ENCODE measurements around the gene CKMT2. TPM values are rescaled to one million over a fixed set of nuclear protein-coding genes. Genes with fewer than 3 reads are reported as not detected.

The CKMT2 gene
- total and polyA plus RNA-seq, 2 donors from 2014 or later = 3.7 to 55.8 TPM

DNA sequence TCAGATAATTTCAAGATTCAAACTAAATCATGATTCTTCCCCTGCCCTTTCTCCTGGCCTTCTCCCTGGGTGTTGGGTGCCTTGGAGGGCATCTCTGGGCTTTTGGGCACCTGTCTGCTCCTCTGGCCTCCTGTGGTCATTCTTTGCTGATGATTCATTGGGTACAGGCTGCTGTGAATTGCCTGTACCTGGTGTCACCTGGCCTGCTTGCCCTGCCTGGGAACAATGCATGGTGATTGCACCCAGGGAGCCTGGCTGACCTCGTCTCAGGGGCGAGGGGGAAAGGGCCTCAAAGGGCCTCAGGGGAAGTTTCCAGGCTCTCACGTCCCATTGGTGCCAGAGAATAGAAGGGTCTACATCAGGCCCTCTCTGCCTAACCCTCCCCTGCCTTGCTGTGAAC, 20.1 kb upstream of the CKMT2 start:
- Histone ChIP-seq H3K9me3 (ENCODE audit: control insufficient read depth in 2 of 3, insufficient read depth in 1 of 3, low read length in 3 of 3) (no peaks in the 10 kb centered on the region), H3K4me1 (ENCODE audit: control insufficient read depth in 2 of 3, insufficient read depth in 2 of 3, low read depth in 1 of 3, low read length in 3 of 3) (no peaks in the 10 kb centered on the region), H3K27me3 (ENCODE audit: control insufficient read depth, insufficient read depth, low read length) (no peaks in the 10 kb centered on the region), H3K27ac (ENCODE audit: low read depth in 2 of 2, low read length in 2 of 2) (no peak overlapping the region), H3K4me3 (ENCODE audit: low read length in 3 of 3) (no peak overlapping the region), H3K9ac (ENCODE audit: low read length in 3 of 3) (no peak overlapping the region), H3K36me3 (ENCODE audit: control insufficient read depth in 2 of 3, insufficient read depth in 3 of 3, low read length in 3 of 3) (no peaks in the 10 kb centered on the region)
- DNase-seq (no peak), FAIRE-seq (no peak)
- intact Hi-C loops (cut with DNase I) = no loop called here
- TF ChIP-seq, protein P1, sequence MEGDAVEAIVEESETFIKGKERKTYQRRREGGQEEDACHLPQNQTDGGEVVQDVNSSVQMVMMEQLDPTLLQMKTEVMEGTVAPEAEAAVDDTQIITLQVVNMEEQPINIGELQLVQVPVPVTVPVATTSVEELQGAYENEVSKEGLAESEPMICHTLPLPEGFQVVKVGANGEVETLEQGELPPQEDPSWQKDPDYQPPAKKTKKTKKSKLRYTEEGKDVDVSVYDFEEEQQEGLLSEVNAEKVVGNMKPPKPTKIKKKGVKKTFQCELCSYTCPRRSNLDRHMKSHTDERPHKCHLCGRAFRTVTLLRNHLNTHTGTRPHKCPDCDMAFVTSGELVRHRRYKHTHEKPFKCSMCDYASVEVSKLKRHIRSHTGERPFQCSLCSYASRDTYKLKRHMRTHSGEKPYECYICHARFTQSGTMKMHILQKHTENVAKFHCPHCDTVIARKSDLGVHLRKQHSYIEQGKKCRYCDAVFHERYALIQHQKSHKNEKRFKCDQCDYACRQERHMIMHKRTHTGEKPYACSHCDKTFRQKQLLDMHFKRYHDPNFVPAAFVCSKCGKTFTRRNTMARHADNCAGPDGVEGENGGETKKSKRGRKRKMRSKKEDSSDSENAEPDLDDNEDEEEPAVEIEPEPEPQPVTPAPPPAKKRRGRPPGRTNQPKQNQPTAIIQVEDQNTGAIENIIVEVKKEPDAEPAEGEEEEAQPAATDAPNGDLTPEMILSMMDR (IDR thresholded peaks at IDR 0.05; ENCODE audit: borderline replicate concordance, extremely low read depth, insufficient read depth) = no peak

DNA sequence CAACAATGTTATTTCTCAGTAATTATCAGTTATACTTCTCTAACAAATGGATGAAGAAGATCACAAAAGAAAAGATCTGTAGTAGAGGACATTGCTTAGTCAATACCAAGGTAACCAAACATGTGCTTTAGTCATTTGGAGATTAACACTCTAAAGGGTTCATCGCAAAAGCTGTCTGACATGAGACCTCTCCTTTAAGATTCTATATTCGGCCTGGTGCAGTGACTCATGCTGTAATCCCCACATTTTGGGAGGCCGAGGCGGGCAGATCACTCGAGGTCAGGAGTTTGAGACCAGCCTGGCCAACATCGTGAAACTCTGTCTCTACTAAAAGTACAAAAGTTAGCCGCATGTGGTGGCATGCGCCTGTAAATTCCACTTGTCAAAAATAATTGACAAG, 18.3 kb upstream of the CKMT2 start:
- no peak for DNase-seq
- Histone ChIP-seq H3K9ac (ENCODE audit: low read length in 3 of 3) (no peak overlapping the region), H3K36me3 (ENCODE audit: control insufficient read depth in 2 of 3, insufficient read depth in 3 of 3, low read length in 3 of 3) (no peaks in the 10 kb centered on the region), H3K9me3 (ENCODE audit: control insufficient read depth in 2 of 3, insufficient read depth in 1 of 3, low read length in 3 of 3) (no peaks in the 10 kb centered on the region), H3K4me3 (ENCODE audit: low read length in 3 of 3) (no peak overlapping the region), H3K27ac (ENCODE audit: low read depth in 2 of 2, low read length in 2 of 2) (no peak overlapping the region), H3K27me3 (ENCODE audit: control insufficient read depth, insufficient read depth, low read length) (no peaks in the 10 kb centered on the region), H3K4me1 (ENCODE audit: control insufficient read depth in 2 of 3, insufficient read depth in 2 of 3, low read depth in 1 of 3, low read length in 3 of 3) (no peaks in the 10 kb centered on the region)
- TF ChIP-seq, protein P1 (IDR thresholded peaks at IDR 0.05; ENCODE audit: borderline replicate concordance, extremely low read depth, insufficient read depth) = no peak
- intact Hi-C loops (cut with DNase I) = no loop called here
- no peak for FAIRE-seq

DNA sequence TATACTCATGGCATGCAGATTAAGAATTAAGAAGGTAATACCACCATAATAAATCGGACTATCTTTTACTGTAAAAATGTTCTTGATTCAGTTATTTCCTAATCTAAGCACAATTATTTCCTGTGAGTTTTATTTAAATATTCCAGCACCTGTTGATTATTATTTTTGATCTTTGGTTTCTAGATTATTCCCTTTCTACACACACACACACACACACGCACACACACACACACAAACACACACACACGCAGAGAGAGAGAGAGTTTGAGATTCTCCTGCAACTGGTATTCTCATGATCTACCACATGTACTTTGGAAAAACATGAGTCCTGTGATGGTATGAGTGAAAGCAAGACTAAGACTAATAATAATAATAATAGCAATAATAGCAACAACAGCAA, 17.0 kb upstream of the CKMT2 start:
- H3K4me1 ChIP-seq (ENCODE audit: control insufficient read depth in 2 of 3, insufficient read depth in 2 of 3, low read depth in 1 of 3, low read length in 3 of 3) = no peaks in the 10 kb centered on the region
- intact Hi-C loops (cut with DNase I) = no loop called here
- no peak overlapping the region for H3K9ac ChIP-seq (ENCODE audit: low read length in 3 of 3)
- TF ChIP-seq, protein P1 (IDR thresholded peaks at IDR 0.05; ENCODE audit: borderline replicate concordance, extremely low read depth, insufficient read depth) = no peak
- FAIRE-seq (no peak), DNase-seq (no peak)
- no peaks in the 10 kb centered on the region for H3K9me3 ChIP-seq (ENCODE audit: control insufficient read depth in 2 of 3, insufficient read depth in 1 of 3, low read length in 3 of 3)
- no peaks in the 10 kb centered on the region for H3K27me3 ChIP-seq (ENCODE audit: control insufficient read depth, insufficient read depth, low read length)
- H3K27ac ChIP-seq (ENCODE audit: low read depth in 2 of 2, low read length in 2 of 2) = no peak overlapping the region
- no peaks in the 10 kb centered on the region for H3K36me3 ChIP-seq (ENCODE audit: control insufficient read depth in 2 of 3, insufficient read depth in 3 of 3, low read length in 3 of 3)
- no peak overlapping the region for H3K4me3 ChIP-seq (ENCODE audit: low read length in 3 of 3)

DNA sequence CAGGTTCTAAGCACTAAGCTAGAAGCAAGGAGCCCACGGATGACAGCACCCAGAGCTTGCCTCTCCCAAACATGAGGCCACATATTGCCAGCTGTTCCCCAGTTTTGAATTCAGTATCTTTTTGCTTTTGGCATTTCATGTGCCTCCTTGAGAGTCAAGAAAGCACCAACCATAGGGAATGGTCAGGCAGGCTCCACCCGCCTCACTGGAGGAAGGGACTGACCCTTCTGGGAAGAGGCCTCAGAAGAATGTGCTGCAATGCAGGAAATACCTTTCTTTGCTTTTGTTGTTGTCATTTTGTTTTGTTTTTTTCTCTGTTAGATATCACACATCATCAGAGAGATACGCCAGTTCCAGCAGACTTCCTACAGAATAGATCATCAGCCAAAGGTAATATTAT, 13.7 kb upstream of the CKMT2 start:
- no peak for FAIRE-seq
- no peaks in the 10 kb centered on the region for H3K4me1 ChIP-seq (ENCODE audit: control insufficient read depth in 2 of 3, insufficient read depth in 2 of 3, low read depth in 1 of 3, low read length in 3 of 3)
- no peaks in the 10 kb centered on the region for H3K36me3 ChIP-seq (ENCODE audit: control insufficient read depth in 2 of 3, insufficient read depth in 3 of 3, low read length in 3 of 3)
- no peak overlapping the region for H3K27ac ChIP-seq (ENCODE audit: low read depth in 2 of 2, low read length in 2 of 2)
- intact Hi-C loops (cut with DNase I) = no loop called here
- TF ChIP-seq, protein P1 (IDR thresholded peaks at IDR 0.05; ENCODE audit: borderline replicate concordance, extremely low read depth, insufficient read depth) = no peak
- no peaks in the 10 kb centered on the region for H3K27me3 ChIP-seq (ENCODE audit: control insufficient read depth, insufficient read depth, low read length)
- no peaks in the 10 kb centered on the region for H3K9me3 ChIP-seq (ENCODE audit: control insufficient read depth in 2 of 3, insufficient read depth in 1 of 3, low read length in 3 of 3)
- no peak overlapping the region for H3K9ac ChIP-seq (ENCODE audit: low read length in 3 of 3)
- DNase-seq = no peak
- H3K4me3 ChIP-seq (ENCODE audit: low read length in 3 of 3) = no peak overlapping the region
